CD4-positive, alpha-beta memory T cell (primary cell): ENCODE measurements around the gene STAT5A. TPM values are rescaled to one million over a fixed set of nuclear protein-coding genes. Genes with fewer than 3 reads are reported as not detected.
A peak's percentile ranks its signal among the peaks of the same experiment; 100 is the strongest.

Source experiments
- CTCF ChIA-PET: fragments of 350-600 bp; sonication (Branson Sonifier 250); formaldehyde crosslinking; loops from one replicate; lab custom pipeline; 2021; ENCODE audit warnings: inconsistent platforms; ENCODE audit not compliant: partially characterized antibody; lab: Charles Lee
- POLR2A ChIA-PET: fragments of 350-600 bp; sonication (Branson Sonifier 250); formaldehyde crosslinking; loops from one replicate; lab custom pipeline; 2021; ENCODE audit not compliant: partially characterized antibody; lab: Charles Lee
- DNase-seq, 5 donors: peaks; one replicate each; pipeline versions ENCODE4 v3.0.0 to v3.0.0-alpha.2; 2020 to 2022; ENCODE audit warnings: mixed read lengths in 1 of 5
- H3K27ac ChIP-seq: one replicate; pipeline ENCODE4 v1.7.0; 2013; ENCODE audit warnings: low read depth, low read length
- H3K27me3 ChIP-seq: 2 replicates; pipeline ENCODE4 v1.7.0; 2013; ENCODE audit warnings: mild to moderate bottlenecking, low read length, moderate library complexity; ENCODE audit not compliant: insufficient read depth
- H3K36me3 ChIP-seq: 2 replicates; pipeline ENCODE4 v1.7.0; 2013; ENCODE audit warnings: mild to moderate bottlenecking, low read length, moderate library complexity; ENCODE audit not compliant: insufficient read depth
- H3K4me1 ChIP-seq: 2 replicates; pipeline ENCODE4 v1.7.0; 2013; ENCODE audit warnings: mild to moderate bottlenecking, low read length, moderate library complexity; ENCODE audit not compliant: insufficient read depth
- H3K4me3 ChIP-seq, 2 donors: one replicate each; pipeline ENCODE4 v1.7.0; 2013; ENCODE audit warnings: low read length in 2 of 2, mild to moderate bottlenecking in 1 of 2
- H3K9me3 ChIP-seq, 2 donors: one replicate each; pipeline ENCODE4 v1.7.0; 2013; ENCODE audit warnings: low read length in 2 of 2, control low read depth in 1 of 2; ENCODE audit not compliant: control insufficient read depth in 1 of 2
- H3K27ac Mint-ChIP-seq, 7 donors: one replicate each; pipeline ENCODE4 v1.8.0; 2020 to 2021; ENCODE audit warnings: mixed read lengths in 7 of 7, mild to moderate bottlenecking in 6 of 7, inconsistent platforms in 3 of 7, moderate library complexity in 3 of 7
- H3K27me3 Mint-ChIP-seq, 2 donors: one replicate each; pipeline ENCODE4 v1.8.0; 2020 to 2021; ENCODE audit warnings: mixed read lengths in 2 of 2
- H3K36me3 Mint-ChIP-seq, 2 donors: one replicate each; pipeline ENCODE4 v1.8.0; 2020 to 2021; ENCODE audit warnings: mixed read lengths in 2 of 2, inconsistent platforms in 1 of 2, mild to moderate bottlenecking in 1 of 2
- H3K4me1 Mint-ChIP-seq, 4 donors: one replicate each; pipeline ENCODE4 v1.8.0; 2020 to 2021; ENCODE audit warnings: mixed read lengths in 4 of 4, mild to moderate bottlenecking in 1 of 4
- H3K4me3 Mint-ChIP-seq, 8 donors: one replicate each; pipeline ENCODE4 v1.8.0; 2020 to 2021; ENCODE audit warnings: mixed read lengths in 8 of 8, mild to moderate bottlenecking in 7 of 8, moderate library complexity in 6 of 8, inconsistent platforms in 3 of 8
- H3K9me3 Mint-ChIP-seq, 8 donors: one replicate each; pipeline ENCODE4 v1.8.0; 2020 to 2021; ENCODE audit warnings: mixed read lengths in 8 of 8, mild to moderate bottlenecking in 5 of 8, inconsistent platforms in 3 of 8, moderate library complexity in 1 of 8
- intact Hi-C: fragments of 100-400 bp; cut with micrococcal nuclease; formaldehyde crosslinking; loops from one replicate; pipeline ENCODE4 v1.15.1; 2023
- polyA plus RNA-seq, 2 donors: library from polyadenylated mRNA; unstranded; fragments of 300-500 nt; fragmentation: Illumina TruSeq; gene quantifications; one replicate each; pipeline ENCODE4 v1.2.3, GENCODE V29; 2021
- total RNA-seq, 2 experiments: library from RNA; stranded (reverse); gene quantifications; one replicate each; pipeline ENCODE4 v1.2.3, GENCODE V29; 2021

STAT5A gene
- total and polyA plus RNA-seq, 4 experiments from 2014 or later: 66.7 to 133 (median 112) TPM

GRCh38 chr17:42307362-42307927 lies 19.1 kb downstream of the STAT5A start:
- intact Hi-C loops: no loop called here
- DNase-seq: no peak
- peak overlapping the region in 3 of 7 donors; percentile 42 to 77 (median 68) for H3K27ac Mint-ChIP-seq
- Histone ChIP-seq H3K36me3 (peaks cover 77% of the 10 kb centered on the region), H3K27ac (no peak overlapping the region), H3K27me3 (no peaks in the 10 kb centered on the region), H3K4me1 (peaks cover 33% of the 10 kb centered on the region), H3K4me3 (no peak overlapping the region), H3K9me3 (no peaks in the 10 kb centered on the region)
- peaks cover 39 to 83% of the 10 kb centered on the region in 2 donors for H3K36me3 Mint-ChIP-seq
- peak overlapping the region in 1 of 8 donors; percentile 25 for H3K4me3 Mint-ChIP-seq
- H3K27me3 Mint-ChIP-seq: no peaks in the 10 kb centered on the region
- peaks cover 20 to 48% (median 33%) of the 10 kb centered on the region in 4 donors for H3K4me1 Mint-ChIP-seq
- H3K9me3 Mint-ChIP-seq: peaks cover 0 to 5% (median 0%) of the 10 kb centered on the region in 8 donors
- ChIA-PET POLR2A (interaction anchor here (0.5 to 1.1 kb wide), 3 partner anchors 32 to 86 kb away, joined by 3 read pairs; no protein-coding TSS in a partner anchor), CTCF (no interaction called here)

DNA sequence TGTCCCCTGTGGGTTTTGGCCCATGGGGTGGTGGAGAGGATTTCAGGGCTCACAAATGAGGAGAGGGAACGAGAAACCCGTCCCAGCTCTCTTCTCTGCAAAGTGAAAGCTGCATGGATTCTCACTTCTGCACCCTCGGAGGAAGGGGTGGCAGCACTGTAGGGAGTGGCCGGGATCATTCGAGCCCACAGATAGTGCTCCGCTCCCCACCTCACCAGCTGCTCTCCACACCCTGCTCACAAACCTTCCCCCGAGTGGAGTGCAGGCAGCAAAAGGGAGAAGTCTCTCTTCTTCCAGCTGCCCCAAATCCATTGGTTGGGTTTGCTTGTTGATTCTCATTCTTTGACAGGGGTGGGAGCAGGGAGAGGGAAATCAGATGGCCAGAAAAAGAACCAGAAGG lies 20.1 kb downstream of the STAT5A start:
- peaks cover 34 to 76% of the 10 kb centered on the region in 2 donors for H3K36me3 Mint-ChIP-seq

DNA sequence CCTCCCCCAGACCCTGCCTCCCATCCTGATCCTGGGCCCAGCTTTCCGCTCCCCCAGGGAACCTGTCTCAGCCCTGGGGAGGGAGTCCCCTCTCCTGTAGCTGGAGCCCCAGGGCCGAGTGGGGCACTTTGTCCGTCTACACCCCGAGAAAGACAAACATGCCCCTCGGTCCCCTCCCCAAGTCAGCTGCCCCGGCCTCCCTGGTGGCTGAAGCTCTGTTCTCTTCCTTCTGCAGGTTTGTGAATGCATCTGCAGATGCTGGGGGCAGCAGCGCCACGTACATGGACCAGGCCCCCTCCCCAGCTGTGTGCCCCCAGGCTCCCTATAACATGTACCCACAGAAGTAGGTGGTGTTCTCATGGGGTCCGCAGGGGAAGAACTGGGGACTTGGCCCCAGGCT lies 20.8 kb downstream of the STAT5A start:
- Histone ChIP-seq H3K27ac (no peak overlapping the region), H3K9me3 (no peaks in the 10 kb centered on the region), H3K4me1 (peaks cover 50% of the 10 kb centered on the region), H3K36me3 (peaks cover 64% of the 10 kb centered on the region), H3K4me3 (no peak overlapping the region), H3K27me3 (no peaks in the 10 kb centered on the region)
- H3K4me3 Mint-ChIP-seq: no peak overlapping the region
- no peaks in the 10 kb centered on the region for H3K27me3 Mint-ChIP-seq
- ChIA-PET CTCF (interaction anchor here (0.9 to 21.6 kb wide), 9 partner anchors 9 to 125 kb away, joined by 3 to 504 read pairs (median 4); no protein-coding TSS in a partner anchor), POLR2A (interaction anchor here (0.8 to 7.8 kb wide), 5 partner anchors 9 to 61 kb away, joined by 3 to 59 read pairs (median 4); partner anchors contain the start of genes STAT5A and STAT5B)
- intact Hi-C loops: no loop called here
- H3K27ac Mint-ChIP-seq: peak overlapping the region in 5 of 7 donors; percentile 37 to 90 (median 68)
- peaks cover 29 to 56% (median 45%) of the 10 kb centered on the region in 4 donors for H3K4me1 Mint-ChIP-seq
- H3K36me3 Mint-ChIP-seq: peaks cover 27 to 76% of the 10 kb centered on the region in 2 donors
- no peak for DNase-seq
- peaks cover 0 to 5% (median 0%) of the 10 kb centered on the region in 8 donors for H3K9me3 Mint-ChIP-seq

More for the DNA sequence above, 20.1 kb downstream of the STAT5A start:
- H3K4me1 Mint-ChIP-seq: peaks cover 22 to 53% (median 39%) of the 10 kb centered on the region in 4 donors
- no peak for DNase-seq
- H3K9me3 ChIP-seq: no peaks in the 10 kb centered on the region
- ChIA-PET POLR2A (interaction anchor here (1.1 to 2.4 kb wide), 3 partner anchors 20 to 86 kb away, joined by 3 to 12 read pairs (median 3); partner anchors contain the start of gene STAT5A), CTCF (interaction anchor here (0.9 to 21.6 kb wide), 4 partner anchors 15 to 94 kb away, joined by 3 to 504 read pairs (median 3); no protein-coding TSS in a partner anchor)
- peak overlapping the region in 3 of 7 donors; percentile 25 to 66 (median 61) for H3K27ac Mint-ChIP-seq
- peaks cover 71% of the 10 kb centered on the region for H3K36me3 ChIP-seq
- no peak overlapping the region for H3K27ac ChIP-seq
- peaks cover 43% of the 10 kb centered on the region for H3K4me1 ChIP-seq
- no peak overlapping the region for H3K4me3 ChIP-seq
- no peaks in the 10 kb centered on the region for H3K27me3 ChIP-seq
- no peaks in the 10 kb centered on the region for H3K27me3 Mint-ChIP-seq
- H3K4me3 Mint-ChIP-seq: no peak overlapping the region
- intact Hi-C loops: no loop called here
- H3K9me3 Mint-ChIP-seq: peaks cover 0 to 5% (median 0%) of the 10 kb centered on the region in 8 donors

- H3K9me3 Mint-ChIP-seq: peaks cover 0 to 5% (median 0%) of the 10 kb centered on the region in 8 donors
- H3K27ac ChIP-seq: no peak overlapping the region
- peak overlapping the region in 6 of 7 donors; percentile 78 to 91 (median 88) for H3K27ac Mint-ChIP-seq
- H3K4me1 ChIP-seq: peaks cover 60% of the 10 kb centered on the region
- H3K9me3 ChIP-seq: no peaks in the 10 kb centered on the region
- H3K4me3 ChIP-seq: no peak overlapping the region
- peaks cover 20 to 68% of the 10 kb centered on the region in 2 donors for H3K36me3 Mint-ChIP-seq
- H3K27me3 ChIP-seq: no peaks in the 10 kb centered on the region
- H3K4me3 Mint-ChIP-seq: peak overlapping the region in 3 of 8 donors; percentile 9 to 52 (median 21)
- intact Hi-C loops: loop anchor here (5.0 kb wide), 1 partner anchor 33 kb away; the partner anchor contains the start of gene STAT5B
- CTCF ChIA-PET: interaction anchor here (0.6 to 21.6 kb wide), 10 partner anchors 8 to 217 kb away, joined by 3 to 504 read pairs (median 8); partner anchors contain the start of gene STAT5A
- POLR2A ChIA-PET: interaction anchor here (0.5 to 10.0 kb wide), 11 partner anchors 8 to 226 kb away, joined by 3 to 59 read pairs (median 4); partner anchors contain the start of genes NAGLU, STAT3, STAT5A and STAT5B
- H3K36me3 ChIP-seq: peaks cover 57% of the 10 kb centered on the region
- DNase-seq: no peak
- H3K27me3 Mint-ChIP-seq: no peaks in the 10 kb centered on the region
- peaks cover 33 to 59% (median 44%) of the 10 kb centered on the region in 4 donors for H3K4me1 Mint-ChIP-seq
These were observed 21.9 kb downstream of the STAT5A start for GRCh38 chr17:42309986-42310786.

DNA sequence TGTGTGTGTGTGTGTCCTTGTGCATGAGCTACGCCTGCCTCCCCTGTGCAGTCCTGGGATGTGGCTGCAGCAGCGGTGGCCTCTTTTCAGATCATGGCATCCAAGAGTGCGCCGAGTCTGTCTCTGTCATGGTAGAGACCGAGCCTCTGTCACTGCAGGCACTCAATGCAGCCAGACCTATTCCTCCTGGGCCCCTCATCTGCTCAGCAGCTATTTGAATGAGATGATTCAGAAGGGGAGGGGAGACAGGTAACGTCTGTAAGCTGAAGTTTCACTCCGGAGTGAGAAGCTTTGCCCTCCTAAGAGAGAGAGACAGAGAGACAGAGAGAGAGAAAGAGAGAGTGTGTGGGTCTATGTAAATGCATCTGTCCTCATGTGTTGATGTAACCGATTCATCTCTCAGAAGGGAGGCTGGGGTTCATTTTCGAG lies 22.5 kb downstream of the STAT5A start:
- Mint-ChIP-seq H3K27ac (peak overlapping the region; percentile 49 to 89 (median 85)), H3K9me3 (peaks cover 0 to 5% (median 0%) of the 10 kb centered on the region in 8 donors), H3K4me3 (peak overlapping the region in 7 of 8 donors; percentile 9 to 80 (median 42)), H3K36me3 (peaks cover 19 to 73% of the 10 kb centered on the region in 2 donors), H3K27me3 (no peaks in the 10 kb centered on the region), H3K4me1 (peaks cover 38 to 63% (median 49%) of the 10 kb centered on the region in 4 donors)
- no peaks in the 10 kb centered on the region for H3K27me3 ChIP-seq
- no peak overlapping the region for H3K27ac ChIP-seq
- no peaks in the 10 kb centered on the region for H3K9me3 ChIP-seq
- POLR2A ChIA-PET: interaction anchor here (1.1 to 10.0 kb wide), 7 partner anchors 11 to 225 kb away, joined by 3 to 59 read pairs (median 20); partner anchors contain the start of genes NAGLU, STAT3, STAT5A and STAT5B
- H3K4me3 ChIP-seq: no peak overlapping the region
- DNase-seq: no peak
- H3K4me1 ChIP-seq: peaks cover 62% of the 10 kb centered on the region
- peaks cover 53% of the 10 kb centered on the region for H3K36me3 ChIP-seq
- intact Hi-C loops: loop anchor here (5.0 kb wide), 1 partner anchor 34 kb away; the partner anchor contains the start of gene STAT5B
- CTCF ChIA-PET: interaction anchor here (0.9 to 21.6 kb wide), 8 partner anchors 12 to 216 kb away, joined by 4 to 504 read pairs (median 15); partner anchors contain the start of genes CAVIN1 and STAT5A

DNA sequence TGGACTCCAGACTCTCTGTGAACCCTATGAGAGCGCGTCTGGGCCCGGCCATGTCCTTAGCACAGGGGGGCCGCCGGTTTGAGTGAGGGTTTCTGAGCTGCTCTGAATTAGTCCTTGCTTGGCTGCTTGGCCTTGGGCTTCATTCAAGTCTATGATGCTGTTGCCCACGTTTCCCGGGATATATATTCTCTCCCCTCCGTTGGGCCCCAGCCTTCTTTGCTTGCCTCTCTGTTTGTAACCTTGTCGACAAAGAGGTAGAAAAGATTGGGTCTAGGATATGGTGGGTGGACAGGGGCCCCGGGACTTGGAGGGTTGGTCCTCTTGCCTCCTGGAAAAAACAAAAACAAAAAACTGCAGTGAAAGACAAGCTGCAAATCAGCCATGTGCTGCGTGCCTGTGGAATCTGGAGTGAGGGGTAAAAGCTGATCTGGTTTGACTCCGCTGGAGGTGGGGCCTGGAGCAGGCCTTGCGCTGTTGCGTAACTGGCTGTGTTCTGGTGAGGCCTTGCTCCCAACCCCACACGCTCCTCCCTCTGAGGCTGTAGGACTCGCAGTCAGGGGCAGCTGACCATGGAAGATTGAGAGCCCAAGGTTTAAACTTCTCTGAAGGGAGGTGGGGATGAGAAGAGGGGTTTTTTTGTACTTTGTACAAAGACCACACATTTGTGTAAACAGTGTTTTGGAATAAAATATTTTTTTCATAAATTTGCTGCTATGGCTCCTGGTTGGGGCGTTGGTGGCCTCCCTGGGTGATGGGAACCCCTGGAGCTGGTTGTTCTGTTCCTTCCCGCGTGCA lies 23.1 kb downstream of the STAT5A start:
- H3K27ac Mint-ChIP-seq: peak overlapping the region in 6 of 7 donors; percentile 82 to 89 (median 87)
- peak overlapping the region; percentile 4 for H3K27ac ChIP-seq
- ChIA-PET POLR2A (interaction anchor here (0.7 to 10.0 kb wide), 15 partner anchors 8 to 244 kb away, joined by 3 to 59 read pairs (median 7); partner anchors contain the start of genes NAGLU, STAT3, STAT5A and STAT5B), CTCF (interaction anchor here (0.9 to 21.6 kb wide), 16 partner anchors 9 to 216 kb away, joined by 3 to 504 read pairs (median 8); partner anchors contain the start of genes CAVIN1, STAT3 and STAT5A)
- H3K27me3 ChIP-seq: no peaks in the 10 kb centered on the region
- no peaks in the 10 kb centered on the region for H3K9me3 ChIP-seq
- peaks cover 36 to 64% (median 48%) of the 10 kb centered on the region in 4 donors for H3K4me1 Mint-ChIP-seq
- H3K36me3 ChIP-seq: peaks cover 48% of the 10 kb centered on the region
- peaks cover 66% of the 10 kb centered on the region for H3K4me1 ChIP-seq
- peaks cover 13 to 68% of the 10 kb centered on the region in 2 donors for H3K36me3 Mint-ChIP-seq
- no peaks in the 10 kb centered on the region for H3K27me3 Mint-ChIP-seq
- H3K4me3 ChIP-seq: no peak overlapping the region
- intact Hi-C loops: loop anchor here (1.0 to 5.0 kb wide), 3 partner anchors 11 to 89 kb away; partner anchors contain the start of gene STAT5B
- peak overlapping the region; percentile 36 to 80 (median 56) for H3K4me3 Mint-ChIP-seq
- peaks cover 0 to 5% (median 0%) of the 10 kb centered on the region in 8 donors for H3K9me3 Mint-ChIP-seq
- no peak for DNase-seq
